NCI-H2196 (cell line): ENCODE data around the gene KLHL17.
"Not testable (repeated sequence)": the region's sequence is repeated elsewhere in the genome, so short reads cannot be mapped to it uniquely, and the experiment has no call there.

Source experiments
- DNase-seq: peaks from one replicate; lab custom pipeline; 2025; ENCODE audit not compliant: unreplicated experiment; lab: John Stamatoyannopoulos, UW

The KLHL17 gene

GRCh38 chr1:997713-997992, 37.3 kb downstream of the KLHL17 start:
- DNase-seq, result no peak

- DNase-seq, result no peak
Measured at GRCh38 chr1:997993-998744, 37.8 kb downstream of the KLHL17 start.

- DNase-seq, result no peak
Measured at GRCh38 chr1:998745-998994, 38.3 kb downstream of the KLHL17 start.

DNA sequence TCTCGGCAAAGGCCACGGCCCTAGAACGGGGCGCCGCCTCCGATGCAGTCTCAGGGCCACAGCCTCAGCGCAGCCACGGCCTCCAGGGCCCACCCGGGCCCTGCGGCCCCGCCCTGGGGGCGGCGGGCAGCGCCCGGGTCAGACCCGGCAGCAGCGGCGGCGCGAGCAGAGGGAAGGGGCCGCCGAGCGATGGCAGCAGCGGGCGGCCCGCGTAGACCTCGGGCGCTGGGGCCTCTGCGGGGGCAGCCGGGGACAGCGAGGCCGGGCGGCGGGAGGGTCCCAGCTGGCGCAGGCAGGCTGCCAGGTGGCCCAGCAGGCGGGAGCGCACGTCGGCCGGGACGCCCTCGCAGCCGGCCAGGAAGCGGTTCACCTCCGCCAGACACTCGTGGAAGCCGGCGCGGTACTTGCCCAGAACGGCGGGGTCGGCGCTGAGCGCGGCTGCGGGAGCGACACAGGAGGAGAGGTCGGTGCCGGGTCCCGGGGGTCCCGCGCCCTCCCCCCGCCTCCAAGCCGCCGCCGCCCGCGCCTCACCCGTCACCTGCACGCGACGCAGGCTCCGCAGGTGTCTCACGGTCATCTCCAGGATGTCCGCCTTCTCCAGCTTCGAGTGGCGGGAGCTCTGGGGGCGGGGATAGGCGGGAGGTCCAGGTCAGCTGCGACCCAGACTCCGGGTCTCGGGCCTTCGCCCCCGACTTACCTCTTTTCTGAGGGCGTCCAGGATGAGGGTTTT, 38.8 kb downstream of the KLHL17 start:
- peak; percentile 59 for DNase-seq

GRCh38 chr1:999725-1000356, 39.5 kb downstream of the KLHL17 start, which contains the start of gene HES4:
HES4 (minus strand) TSS chr1:1000097; CDS start chr1:999973, 124 bp downstream.
- DNase-seq, result peak; percentile 90

- peak; percentile 89 for DNase-seq
Measured at GRCh38 chr1:1000357-1001056, 40.1 kb downstream of the KLHL17 start.

DNA sequence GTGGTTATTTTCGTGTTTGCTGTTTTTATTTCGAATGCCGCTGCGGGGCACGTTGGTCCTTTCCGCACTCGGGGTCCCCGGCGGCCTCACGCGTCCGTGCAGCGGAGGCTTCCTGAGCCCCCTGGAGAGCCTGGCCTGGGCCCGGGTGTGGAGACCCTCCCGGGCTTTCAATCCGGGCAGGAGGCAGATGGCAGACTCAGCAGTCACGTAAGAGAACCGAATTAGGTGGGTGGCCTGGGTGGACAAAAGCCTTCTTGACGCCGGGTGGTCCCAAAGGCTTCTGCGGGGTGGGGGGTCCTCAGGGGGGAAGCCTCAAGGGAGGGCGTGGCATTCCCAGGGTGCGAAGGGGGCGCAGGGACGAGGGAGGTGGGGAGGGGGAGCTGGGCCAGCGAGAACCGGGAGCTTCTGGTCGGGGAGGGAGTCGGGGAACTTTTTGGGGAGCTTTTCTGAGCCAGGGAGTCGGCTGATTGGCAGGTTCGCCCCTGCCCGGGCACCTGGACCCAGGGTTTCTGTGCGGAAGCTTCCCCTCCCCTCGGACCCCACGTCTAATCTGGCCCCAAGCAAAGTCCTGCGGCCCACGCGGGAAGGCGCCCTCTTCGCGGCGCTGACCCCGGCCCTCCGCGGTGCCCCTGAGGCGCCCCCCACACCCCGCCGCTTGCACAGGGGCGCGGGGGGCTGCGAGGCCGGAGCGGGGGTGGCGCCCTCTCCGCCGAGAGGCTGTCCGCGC, 40.8 kb downstream of the KLHL17 start:
- no peak for DNase-seq

- no peak for DNase-seq
Measured at GRCh38 chr1:1003618-1004419, 43.4 kb downstream of the KLHL17 start.

DNA sequence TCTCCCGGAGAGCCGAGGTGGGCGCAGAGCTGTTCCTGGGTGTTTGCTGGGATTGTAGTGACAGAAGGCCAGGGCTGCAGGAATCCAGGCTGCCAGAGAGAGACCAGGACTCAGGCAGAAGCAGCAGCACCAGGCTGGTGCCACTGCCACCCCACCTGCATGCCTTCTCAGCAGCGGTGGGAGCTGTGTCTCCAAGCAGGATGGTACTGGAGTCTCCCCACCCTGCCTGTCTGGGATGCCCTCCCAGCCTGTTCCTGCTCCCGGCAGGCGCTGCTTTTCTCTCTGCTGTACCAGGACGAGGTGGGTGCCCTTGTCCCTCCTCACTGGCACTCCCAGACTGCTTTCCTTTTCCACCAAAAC, 44.0 kb downstream of the KLHL17 start:
- DNase-seq, result no peak

GRCh38 chr1:1004780-1005697, 44.7 kb downstream of the KLHL17 start:
- DNase-seq, result peak; percentile 85

DNA sequence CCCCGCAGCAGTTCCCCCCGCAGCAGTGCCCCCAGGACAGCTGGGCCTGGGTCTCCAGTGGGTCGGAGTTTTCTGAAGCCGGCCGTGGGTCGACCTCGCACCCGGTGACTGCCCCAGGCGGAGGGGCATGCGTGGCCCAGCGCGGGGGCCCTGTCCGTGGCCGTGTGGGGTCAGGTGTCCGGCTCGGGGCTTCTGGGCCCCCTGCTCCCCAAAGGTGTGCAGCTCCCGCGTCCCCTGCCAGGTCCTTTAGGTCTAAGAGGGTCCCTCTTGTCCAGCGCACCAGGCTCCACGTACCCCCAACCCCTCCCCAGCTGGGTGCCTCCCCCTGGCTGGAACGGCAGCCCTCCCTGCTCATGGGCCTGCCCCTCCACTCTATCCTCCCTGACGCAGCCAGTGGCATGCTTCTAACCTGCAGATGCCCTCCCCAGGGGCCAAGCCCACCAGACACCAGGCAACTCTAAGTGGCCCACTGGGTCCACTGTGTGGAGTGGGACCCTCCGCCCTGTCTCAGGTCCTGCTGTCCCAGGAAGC, 45.5 kb downstream of the KLHL17 start:
- no peak for DNase-seq

GRCh38 chr1:1006305-1007159, 46.1 kb downstream of the KLHL17 start:
- DNase-seq, result no peak

GRCh38 chr1:1010131-1010530, 49.7 kb downstream of the KLHL17 start:
- not testable (repeated sequence) for DNase-seq

DNA sequence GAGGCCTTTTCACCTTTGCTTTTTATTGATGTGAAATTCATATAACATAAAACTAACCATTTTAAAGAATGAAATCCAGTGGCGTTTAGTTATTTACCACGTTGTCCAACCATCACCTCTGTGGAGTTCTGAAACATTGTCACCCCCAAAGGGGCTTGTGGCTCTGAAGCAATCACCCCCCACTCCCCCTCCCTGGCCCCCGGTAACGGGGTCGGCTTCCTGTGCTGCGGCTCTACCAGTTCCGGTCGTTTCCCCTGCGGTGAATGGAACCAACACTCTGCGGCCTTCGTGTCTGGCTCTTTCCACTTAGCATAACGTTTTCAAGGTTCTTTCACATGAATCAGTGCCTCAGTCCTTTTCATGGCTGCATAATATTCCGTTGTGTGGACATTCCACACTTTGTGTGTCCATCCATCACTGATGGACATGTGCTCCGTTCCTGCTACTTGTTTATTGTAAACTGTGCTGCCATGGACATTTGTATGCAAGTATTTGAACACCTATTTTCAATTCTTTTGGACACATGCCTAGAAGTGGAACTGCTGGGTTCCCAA, 51.1 kb downstream of the KLHL17 start:
- no peak for DNase-seq

GRCh38 chr1:1012736-1013104, 52.3 kb downstream of the KLHL17 start:
- DNase-seq, result not testable (repeated sequence)

DNA sequence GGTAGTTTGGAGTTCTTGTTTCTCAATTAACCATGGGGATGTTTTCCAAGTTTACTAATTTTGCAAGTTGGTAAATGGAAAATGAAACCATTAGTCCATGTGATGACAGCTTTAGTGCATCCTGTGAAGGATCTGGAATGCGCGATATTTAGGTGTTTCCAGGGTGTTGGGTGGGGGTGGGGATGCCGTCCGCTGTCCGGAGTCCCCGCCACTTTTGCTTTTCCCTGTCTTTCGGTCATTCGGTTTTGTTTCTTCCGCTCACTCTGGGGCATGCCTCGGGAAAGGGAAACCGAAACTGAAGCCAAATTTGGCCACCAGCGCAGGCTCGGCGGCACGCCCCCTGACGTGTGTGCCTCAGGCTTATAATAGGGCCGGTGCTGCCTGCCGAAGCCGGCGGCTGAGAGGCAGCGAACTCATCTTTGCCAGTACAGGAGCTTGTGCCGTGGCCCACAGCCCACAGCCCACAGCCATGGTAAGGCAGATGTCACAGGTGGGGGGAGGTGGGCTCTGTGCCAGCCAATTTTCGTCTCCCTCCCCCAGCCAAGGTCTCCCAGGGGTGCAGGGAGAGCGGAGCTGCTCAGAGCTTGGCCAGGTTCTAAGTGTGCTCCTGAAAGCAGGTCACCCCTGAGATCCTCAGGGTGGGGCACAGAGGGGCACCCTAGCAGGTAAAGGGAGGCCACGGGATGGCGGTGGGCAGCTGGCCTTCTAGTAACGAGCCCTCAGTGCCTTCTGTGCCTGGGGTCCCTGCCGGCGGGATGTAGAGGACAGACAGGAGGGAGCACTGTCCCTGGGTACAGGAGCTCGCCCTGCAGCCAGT, 52.9 kb downstream of the KLHL17 start, which contains the start of gene ISG15:
TSS of gene ISG15 (plus strand) at position 393 of the 817 bp plus-strand sequence. CDS start at position 470, 77 bp downstream.
- DNase-seq, result peak; percentile 93
